Testis (tissue), 2 donors: Measurements from ENCODE around the gene CFAP20.

ENCODE experiments used
- CTCF ChIP-seq, 3 experiments: fragments of 450-650 bp in 2 of 3; fragments of 200-600 bp in 1 of 3; sonication (generic) in 1 of 3; IDR thresholded peaks; one replicate each; pipeline ENCODE4 v1.5.1; 2016 to 2019; ENCODE audit warnings: antibody characterized with exemption in 3 of 3, mild to moderate bottlenecking in 2 of 3, moderate library complexity in 1 of 3
- POLR2A ChIP-seq: fragments of 450-650 bp; IDR thresholded peaks from one replicate; pipeline ENCODE4 v1.6.1; 2017; ENCODE audit warnings: antibody characterized with exemption, mild to moderate bottlenecking, moderate library complexity

- TF ChIP-seq CTCF (IDR thresholded peaks at IDR 0.05) (no peak), POLR2A (no peak)
Measured at GRCh38 chr16:58124601-58124915, 4.6 kb downstream of the CFAP20 start.
